A549 (cell line): ENCODE data around the gene SGCD.

Experiments
- CBX8 ChIP-seq: fragments of 200-600 bp; sonication (generic); IDR thresholded peaks from 2 replicates; pipeline ENCODE4 v1.6.1; 2016
- CHD2 ChIP-seq: fragments of 150-350 bp; IDR thresholded peaks from 2 replicates; pipeline ENCODE4 v1.6.1; 2014; ENCODE audit warnings: low read length; ENCODE audit not compliant: partially characterized antibody
- EP300 ChIP-seq, 2 experiments: fragments of >200 bp; sonication (Bioruptor Twin); formaldehyde crosslinking; IDR thresholded peaks; 2 replicates in 1 of 2; 3 replicates in 1 of 2; pipeline ENCODE4 v1.6.1; 2016 to 2017
- FOSB ChIP-seq: fragments of 250-450 bp; sonication (Bioruptor Pico); IDR thresholded peaks from 2 replicates; pipeline ENCODE4 v1.5.0; 2020; ENCODE audit warnings: mild to moderate bottlenecking, moderate library complexity
- NR3C1 ChIP-seq: fragments of >200 bp; sonication (Bioruptor Twin); formaldehyde crosslinking; IDR thresholded peaks from 3 replicates; pipeline ENCODE4 v1.6.1; 2017
- PHF8 ChIP-seq: fragments of 200-600 bp; sonication (generic); IDR thresholded peaks from 2 replicates; pipeline ENCODE4 v1.6.1; 2016; ENCODE audit warnings: low read depth, mild to moderate bottlenecking, antibody characterized with exemption, moderate library complexity, borderline replicate concordance
- POLR2A ChIP-seq: IDR thresholded peaks from 2 replicates; pipeline ENCODE4 v1.6.1; 2012; ENCODE audit warnings: mild to moderate bottlenecking, low read length
- RFX5 ChIP-seq: fragments of 450-650 bp; IDR thresholded peaks from 2 replicates; pipeline ENCODE4 v1.7.1; 2014; ENCODE audit warnings: antibody characterized with exemption, mild to moderate bottlenecking, moderate library complexity
- SMC3 ChIP-seq: fragments of >200 bp; sonication (Bioruptor Twin); formaldehyde crosslinking; IDR thresholded peaks from 3 replicates; pipeline ENCODE4 v1.6.1; 2018; ENCODE audit warnings: inconsistent platforms
- TF ChIP-seq, protein P1 (sequence below): fragments of >200 bp; sonication (Bioruptor Twin); formaldehyde crosslinking; IDR thresholded peaks from 3 replicates; pipeline ENCODE4 v1.5.1; 2016
- TF ChIP-seq, protein P2 (sequence below): IDR thresholded peaks from 2 replicates; pipeline ENCODE4 v1.6.1; 2012
- TF ChIP-seq, protein P3 (sequence below): fragments of 200-600 bp; sonication (generic); IDR thresholded peaks from 2 replicates; pipeline ENCODE4 v1.6.1; 2016; ENCODE audit warnings: antibody characterized with exemption, mild to moderate bottlenecking, moderate library complexity
- TF ChIP-seq, protein P4 (sequence below): fragments of 450-650 bp; IDR thresholded peaks from 2 replicates; pipeline ENCODE4 v1.6.1; 2014; ENCODE audit warnings: antibody characterized with exemption

DNA sequence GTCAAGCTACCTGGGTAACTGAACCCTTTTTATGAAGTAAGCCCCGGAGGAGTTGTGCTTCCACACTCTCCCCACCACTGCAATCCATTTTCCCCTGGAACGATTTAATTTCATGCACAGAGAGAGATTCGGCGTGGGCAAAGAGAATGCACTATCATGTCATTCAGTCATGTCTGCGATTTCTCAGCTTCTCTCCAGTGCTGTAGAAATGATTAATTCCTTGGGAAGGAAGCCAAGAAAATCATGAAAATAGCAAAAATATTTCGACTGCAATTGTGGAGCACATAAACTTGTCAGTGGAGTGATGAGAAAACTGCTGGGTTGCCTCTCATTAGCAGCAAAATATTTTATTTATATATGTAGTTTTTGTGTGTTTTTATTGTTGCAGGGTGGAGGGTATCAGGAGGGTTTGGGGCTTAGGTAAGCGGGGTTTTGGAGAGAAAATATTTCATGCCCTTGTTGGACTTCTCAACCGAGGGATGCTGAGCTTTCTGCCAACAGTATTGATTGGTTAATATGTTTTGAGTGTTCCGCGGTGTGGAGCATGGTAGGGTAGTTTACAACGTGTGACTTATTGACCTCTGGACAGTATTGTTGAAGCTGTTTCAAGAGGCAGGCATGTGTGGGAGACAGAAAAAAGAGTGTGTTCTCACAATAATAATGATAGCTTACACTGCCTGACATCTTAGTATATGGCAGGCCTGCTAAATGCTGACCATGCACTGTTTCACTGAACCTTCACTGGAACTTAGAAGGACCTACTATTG lies 69.3 kb downstream of the SGCD start:
- TF ChIP-seq, protein P1, sequence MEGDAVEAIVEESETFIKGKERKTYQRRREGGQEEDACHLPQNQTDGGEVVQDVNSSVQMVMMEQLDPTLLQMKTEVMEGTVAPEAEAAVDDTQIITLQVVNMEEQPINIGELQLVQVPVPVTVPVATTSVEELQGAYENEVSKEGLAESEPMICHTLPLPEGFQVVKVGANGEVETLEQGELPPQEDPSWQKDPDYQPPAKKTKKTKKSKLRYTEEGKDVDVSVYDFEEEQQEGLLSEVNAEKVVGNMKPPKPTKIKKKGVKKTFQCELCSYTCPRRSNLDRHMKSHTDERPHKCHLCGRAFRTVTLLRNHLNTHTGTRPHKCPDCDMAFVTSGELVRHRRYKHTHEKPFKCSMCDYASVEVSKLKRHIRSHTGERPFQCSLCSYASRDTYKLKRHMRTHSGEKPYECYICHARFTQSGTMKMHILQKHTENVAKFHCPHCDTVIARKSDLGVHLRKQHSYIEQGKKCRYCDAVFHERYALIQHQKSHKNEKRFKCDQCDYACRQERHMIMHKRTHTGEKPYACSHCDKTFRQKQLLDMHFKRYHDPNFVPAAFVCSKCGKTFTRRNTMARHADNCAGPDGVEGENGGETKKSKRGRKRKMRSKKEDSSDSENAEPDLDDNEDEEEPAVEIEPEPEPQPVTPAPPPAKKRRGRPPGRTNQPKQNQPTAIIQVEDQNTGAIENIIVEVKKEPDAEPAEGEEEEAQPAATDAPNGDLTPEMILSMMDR: no peak
- TF ChIP-seq PHF8 (no peak), POLR2A (no peak), RFX5 (no peak), NR3C1 (no peak), CBX8 (no peak), FOSB (CRISPR knock-in tag) (no peak), EP300 (IDR thresholded peaks at IDR 0.05) (no peak), SMC3 (no peak), CHD2 (no peak)
- TF ChIP-seq, protein P2, sequence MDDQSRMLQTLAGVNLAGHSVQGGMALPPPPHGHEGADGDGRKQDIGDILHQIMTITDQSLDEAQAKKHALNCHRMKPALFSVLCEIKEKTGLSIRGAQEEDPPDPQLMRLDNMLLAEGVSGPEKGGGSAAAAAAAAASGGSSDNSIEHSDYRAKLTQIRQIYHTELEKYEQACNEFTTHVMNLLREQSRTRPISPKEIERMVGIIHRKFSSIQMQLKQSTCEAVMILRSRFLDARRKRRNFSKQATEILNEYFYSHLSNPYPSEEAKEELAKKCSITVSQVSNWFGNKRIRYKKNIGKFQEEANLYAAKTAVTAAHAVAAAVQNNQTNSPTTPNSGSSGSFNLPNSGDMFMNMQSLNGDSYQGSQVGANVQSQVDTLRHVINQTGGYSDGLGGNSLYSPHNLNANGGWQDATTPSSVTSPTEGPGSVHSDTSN: no peak
- TF ChIP-seq, protein P3, sequence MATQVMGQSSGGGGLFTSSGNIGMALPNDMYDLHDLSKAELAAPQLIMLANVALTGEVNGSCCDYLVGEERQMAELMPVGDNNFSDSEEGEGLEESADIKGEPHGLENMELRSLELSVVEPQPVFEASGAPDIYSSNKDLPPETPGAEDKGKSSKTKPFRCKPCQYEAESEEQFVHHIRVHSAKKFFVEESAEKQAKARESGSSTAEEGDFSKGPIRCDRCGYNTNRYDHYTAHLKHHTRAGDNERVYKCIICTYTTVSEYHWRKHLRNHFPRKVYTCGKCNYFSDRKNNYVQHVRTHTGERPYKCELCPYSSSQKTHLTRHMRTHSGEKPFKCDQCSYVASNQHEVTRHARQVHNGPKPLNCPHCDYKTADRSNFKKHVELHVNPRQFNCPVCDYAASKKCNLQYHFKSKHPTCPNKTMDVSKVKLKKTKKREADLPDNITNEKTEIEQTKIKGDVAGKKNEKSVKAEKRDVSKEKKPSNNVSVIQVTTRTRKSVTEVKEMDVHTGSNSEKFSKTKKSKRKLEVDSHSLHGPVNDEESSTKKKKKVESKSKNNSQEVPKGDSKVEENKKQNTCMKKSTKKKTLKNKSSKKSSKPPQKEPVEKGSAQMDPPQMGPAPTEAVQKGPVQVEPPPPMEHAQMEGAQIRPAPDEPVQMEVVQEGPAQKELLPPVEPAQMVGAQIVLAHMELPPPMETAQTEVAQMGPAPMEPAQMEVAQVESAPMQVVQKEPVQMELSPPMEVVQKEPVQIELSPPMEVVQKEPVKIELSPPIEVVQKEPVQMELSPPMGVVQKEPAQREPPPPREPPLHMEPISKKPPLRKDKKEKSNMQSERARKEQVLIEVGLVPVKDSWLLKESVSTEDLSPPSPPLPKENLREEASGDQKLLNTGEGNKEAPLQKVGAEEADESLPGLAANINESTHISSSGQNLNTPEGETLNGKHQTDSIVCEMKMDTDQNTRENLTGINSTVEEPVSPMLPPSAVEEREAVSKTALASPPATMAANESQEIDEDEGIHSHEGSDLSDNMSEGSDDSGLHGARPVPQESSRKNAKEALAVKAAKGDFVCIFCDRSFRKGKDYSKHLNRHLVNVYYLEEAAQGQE: no peak
- TF ChIP-seq, protein P4, sequence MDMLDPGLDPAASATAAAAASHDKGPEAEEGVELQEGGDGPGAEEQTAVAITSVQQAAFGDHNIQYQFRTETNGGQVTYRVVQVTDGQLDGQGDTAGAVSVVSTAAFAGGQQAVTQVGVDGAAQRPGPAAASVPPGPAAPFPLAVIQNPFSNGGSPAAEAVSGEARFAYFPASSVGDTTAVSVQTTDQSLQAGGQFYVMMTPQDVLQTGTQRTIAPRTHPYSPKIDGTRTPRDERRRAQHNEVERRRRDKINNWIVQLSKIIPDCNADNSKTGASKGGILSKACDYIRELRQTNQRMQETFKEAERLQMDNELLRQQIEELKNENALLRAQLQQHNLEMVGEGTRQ: no peak
